SK-N-MC (cell line): ENCODE results near the gene SLITRK4.

Experiments used
- EZH2 ChIP-seq: fragments of 200-600 bp; sonication (generic); IDR thresholded peaks from one replicate; pipeline ENCODE4 v1.6.1; 2017; ENCODE audit warnings: antibody characterized with exemption
- FOXP2 ChIP-seq: optimal IDR thresholded peaks from 2 replicates; pipeline ENCODE3; 2011; ENCODE audit warnings: mild to moderate bottlenecking, moderate library complexity; ENCODE audit not compliant: insufficient read depth; ENCODE audit errors: extremely low read length, control extremely low read depth
- POLR2AphosphoS5 ChIP-seq: IDR thresholded peaks from 2 replicates; pipeline ENCODE4 v1.6.1; 2012; ENCODE audit warnings: mild to moderate bottlenecking, low read depth, low read length, borderline replicate concordance

GRCh38 chrX:143632625-143633410, 3.1 kb downstream of the SLITRK4 start:
- TF ChIP-seq POLR2AphosphoS5, result no peak
- TF ChIP-seq EZH2, result no peak
- TF ChIP-seq FOXP2, result no peak
